OCI-LY1 (cell line): ENCODE results near the gene MTUS2.

Source experiments
- EZH2 ChIP-seq: fragments of 200-600 bp; sonication (generic), shearing (Covaris generic); IDR thresholded peaks from 2 replicates; pipeline ENCODE4 v1.8.0; 2017; ENCODE audit warnings: borderline replicate concordance, mixed run types, mild to moderate bottlenecking, antibody characterized with exemption, low read length, moderate library complexity, mixed read lengths
- TF ChIP-seq, protein P1 (sequence below): fragments of 200-600 bp; sonication (generic), shearing (Covaris generic); IDR thresholded peaks from 2 replicates; pipeline ENCODE4 v1.5.1; 2017; ENCODE audit warnings: mild to moderate bottlenecking, antibody characterized with exemption, low read length, moderate library complexity, mixed read lengths

DNA sequence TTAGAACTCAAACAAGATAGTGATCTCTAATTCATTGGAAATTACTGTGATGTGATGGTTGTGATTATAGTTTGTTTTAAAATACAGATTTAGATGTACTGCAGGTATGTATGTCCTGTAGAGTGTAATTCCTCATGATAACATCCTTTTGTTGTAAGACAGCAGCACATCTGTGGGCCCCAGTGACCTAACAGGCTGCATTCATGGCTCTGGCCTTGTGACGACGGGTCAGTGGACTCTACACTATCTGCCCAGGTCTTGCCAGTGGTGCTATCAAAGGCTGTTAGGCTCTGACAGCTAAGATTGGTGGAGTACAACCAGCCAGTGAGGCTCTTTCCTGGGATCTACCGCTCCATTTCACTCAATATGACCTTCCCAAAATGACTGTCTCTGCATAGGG is 158.4 kb downstream of the MTUS2 start:
- TF ChIP-seq, protein P1, sequence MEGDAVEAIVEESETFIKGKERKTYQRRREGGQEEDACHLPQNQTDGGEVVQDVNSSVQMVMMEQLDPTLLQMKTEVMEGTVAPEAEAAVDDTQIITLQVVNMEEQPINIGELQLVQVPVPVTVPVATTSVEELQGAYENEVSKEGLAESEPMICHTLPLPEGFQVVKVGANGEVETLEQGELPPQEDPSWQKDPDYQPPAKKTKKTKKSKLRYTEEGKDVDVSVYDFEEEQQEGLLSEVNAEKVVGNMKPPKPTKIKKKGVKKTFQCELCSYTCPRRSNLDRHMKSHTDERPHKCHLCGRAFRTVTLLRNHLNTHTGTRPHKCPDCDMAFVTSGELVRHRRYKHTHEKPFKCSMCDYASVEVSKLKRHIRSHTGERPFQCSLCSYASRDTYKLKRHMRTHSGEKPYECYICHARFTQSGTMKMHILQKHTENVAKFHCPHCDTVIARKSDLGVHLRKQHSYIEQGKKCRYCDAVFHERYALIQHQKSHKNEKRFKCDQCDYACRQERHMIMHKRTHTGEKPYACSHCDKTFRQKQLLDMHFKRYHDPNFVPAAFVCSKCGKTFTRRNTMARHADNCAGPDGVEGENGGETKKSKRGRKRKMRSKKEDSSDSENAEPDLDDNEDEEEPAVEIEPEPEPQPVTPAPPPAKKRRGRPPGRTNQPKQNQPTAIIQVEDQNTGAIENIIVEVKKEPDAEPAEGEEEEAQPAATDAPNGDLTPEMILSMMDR: no peak
- no peak for TF ChIP-seq EZH2
